A549 (cell line): ENCODE data around the gene RAD51B.

Source experiments
- CBX2 ChIP-seq: fragments of 200-600 bp; sonication (generic); IDR thresholded peaks from 2 replicates; pipeline ENCODE4 v1.6.1; 2016; ENCODE audit warnings: low read depth, mild to moderate bottlenecking, borderline replicate concordance
- CBX8 ChIP-seq: fragments of 200-600 bp; sonication (generic); IDR thresholded peaks from 2 replicates; pipeline ENCODE4 v1.6.1; 2016
- CTCF ChIP-seq: fragments of >200 bp; sonication (Bioruptor Twin); formaldehyde crosslinking; IDR thresholded peaks from 3 replicates; pipeline ENCODE4 v1.5.1; 2016
- EP300 ChIP-seq, 2 experiments: fragments of >200 bp; sonication (Bioruptor Twin); formaldehyde crosslinking; IDR thresholded peaks; 2 replicates in 1 of 2; 3 replicates in 1 of 2; pipeline ENCODE4 v1.6.1; 2016 to 2017
- JUN ChIP-seq, 2 experiments: fragments of >200 bp; sonication (Bioruptor Twin); formaldehyde crosslinking; IDR thresholded peaks; 2 replicates in 1 of 2; 3 replicates in 1 of 2; pipeline ENCODE4 v1.6.1; 2016 to 2017
- JUNB ChIP-seq: fragments of >200 bp; sonication (Bioruptor Twin); formaldehyde crosslinking; IDR thresholded peaks from 2 replicates; pipeline ENCODE4 v1.6.1; 2016
- KDM1A ChIP-seq: fragments of 200-600 bp; sonication (generic); IDR thresholded peaks from 2 replicates; pipeline ENCODE4 v1.6.1; 2016; ENCODE audit warnings: low read depth, mild to moderate bottlenecking
- MAFK ChIP-seq: fragments of 450-650 bp; IDR thresholded peaks from 2 replicates; pipeline ENCODE4 v1.6.1; 2014; ENCODE audit not compliant: partially characterized antibody
- MYC ChIP-seq: IDR thresholded peaks from 2 replicates; pipeline ENCODE4 v1.6.1; 2012; ENCODE audit warnings: mild to moderate bottlenecking, inconsistent platforms, low read length, improper control_type of control experiment, borderline replicate concordance
- NFE2L2 ChIP-seq: fragments of 150-350 bp; conservative IDR thresholded peaks from 2 replicates; pipeline ENCODE4 v1.6.1; 2014; ENCODE audit warnings: low read length
- POLR2A ChIP-seq: IDR thresholded peaks from 2 replicates; pipeline ENCODE4 v1.6.1; 2012; ENCODE audit warnings: mild to moderate bottlenecking, low read length
- RAD21 ChIP-seq, 2 experiments: fragments of >200 bp in 1 of 2; sonication (Bioruptor Twin) in 1 of 2; formaldehyde crosslinking in 1 of 2; IDR thresholded peaks in 1 of 2; conservative IDR thresholded peaks in 1 of 2; 2 replicates in 1 of 2; 3 replicates in 1 of 2; pipeline ENCODE4 v1.6.1; 2012 to 2018; ENCODE audit warnings: inconsistent platforms in 1 of 2
- RFX5 ChIP-seq: fragments of 450-650 bp; IDR thresholded peaks from 2 replicates; pipeline ENCODE4 v1.7.1; 2014; ENCODE audit warnings: antibody characterized with exemption, mild to moderate bottlenecking, moderate library complexity
- TP53 ChIP-seq: fragments of 250-450 bp; sonication (Bioruptor Pico); IDR thresholded peaks from 2 replicates; pipeline ENCODE4 v1.5.0; 2021; ENCODE audit warnings: mild to moderate bottlenecking, moderate library complexity

DNA sequence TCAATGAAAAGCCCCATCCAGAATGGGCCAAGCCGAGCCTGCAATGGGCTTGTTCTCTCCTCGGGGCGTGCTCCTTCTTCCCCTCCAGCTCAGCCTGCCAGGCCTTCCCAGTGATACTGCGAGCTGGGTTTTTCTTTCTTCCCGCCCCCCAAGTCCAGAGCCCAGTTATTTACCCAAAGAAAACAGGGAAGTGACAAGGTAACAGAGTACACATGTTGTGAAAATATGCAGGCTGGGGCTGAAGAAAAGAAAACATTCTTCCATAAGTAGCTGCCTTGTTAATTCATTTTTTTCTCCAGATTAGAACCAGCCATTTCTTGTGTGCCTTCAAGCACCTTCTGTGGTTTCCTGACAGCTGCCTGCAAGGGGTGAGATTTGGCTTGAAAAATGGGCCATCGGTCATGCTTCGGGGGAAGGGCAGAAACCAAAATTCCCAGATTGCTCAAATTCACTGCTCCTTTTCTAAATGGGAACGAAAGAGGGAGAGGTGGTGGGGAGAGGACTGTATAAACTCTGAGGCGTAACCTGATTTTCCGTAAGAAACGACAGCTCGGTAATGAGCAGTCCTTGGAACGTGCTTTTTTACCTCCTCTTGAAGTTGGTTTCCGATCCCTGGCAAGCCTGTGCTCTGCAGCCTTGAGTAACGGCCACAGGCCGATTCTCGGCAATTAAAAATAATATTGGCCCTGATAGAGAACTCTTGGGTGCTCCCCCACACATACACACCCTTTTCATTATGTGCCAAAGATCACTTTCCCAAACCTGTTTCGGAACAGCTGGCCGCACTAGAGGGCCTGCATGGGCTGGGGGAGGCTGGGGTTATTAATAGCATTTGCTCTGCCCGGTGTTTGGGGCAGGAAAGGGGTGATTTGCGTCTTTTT is 743.9 kb downstream of the RAD51B start:
- no peak for TF ChIP-seq CBX2
- no peak for TF ChIP-seq CTCF
- TF ChIP-seq MYC = no peak
- no peak for TF ChIP-seq RAD21 (conservative IDR thresholded peaks at IDR 0.05 in 1 of 2, IDR thresholded peaks at IDR 0.05 in 1 of 2)
- TF ChIP-seq CBX8 = no peak
- TF ChIP-seq TP53 = no peak
- no peak for TF ChIP-seq EP300 (IDR thresholded peaks at IDR 0.05)
- TF ChIP-seq POLR2A = no peak
- TF ChIP-seq RFX5 = no peak
- no peak for TF ChIP-seq JUNB
- TF ChIP-seq NFE2L2 = no peak
- TF ChIP-seq JUN (IDR thresholded peaks at IDR 0.05) = no peak
- no peak for TF ChIP-seq KDM1A
- TF ChIP-seq MAFK = no peak
